GM12878 (cell line): Measurements from ENCODE around the gene GKAP1. TPM values are rescaled to one million over a fixed set of nuclear protein-coding genes. Genes with fewer than 3 reads are reported as not detected.

ENCODE experiments used
- ATF7 ChIP-seq: fragments of 450-650 bp; IDR thresholded peaks from 2 replicates; pipeline ENCODE4 v1.6.1; 2016; ENCODE audit warnings: low read depth, mild to moderate bottlenecking
- BCLAF1 ChIP-seq: fragments of 450-650 bp; IDR thresholded peaks from 2 replicates; pipeline ENCODE4 v1.6.1; 2017; ENCODE audit warnings: antibody characterized with exemption, mild to moderate bottlenecking, moderate library complexity
- CBFB ChIP-seq: IDR thresholded peaks from 2 replicates; pipeline ENCODE4 v1.6.1; 2016; ENCODE audit warnings: antibody characterized with exemption, low read depth
- CREB1 ChIP-seq: IDR thresholded peaks from 2 replicates; pipeline ENCODE4 v1.6.1; 2012; ENCODE audit warnings: low read depth, mild to moderate bottlenecking, inconsistent platforms
- DPF2 ChIP-seq: fragments of 450-650 bp; IDR thresholded peaks from 2 replicates; pipeline ENCODE4 v1.6.1; 2017; ENCODE audit warnings: mild to moderate bottlenecking
- EGR1 ChIP-seq, 2 experiments: IDR thresholded peaks; 1 replicate in 1 of 2; 2 replicates in 1 of 2; pipeline ENCODE4 v1.6.1; 2011 to 2012; ENCODE audit warnings: low read depth in 2 of 2, low read length in 2 of 2, borderline replicate concordance in 1 of 2, mild to moderate bottlenecking in 1 of 2, moderate library complexity in 1 of 2
- FOXK2 ChIP-seq: fragments of 450-650 bp; IDR thresholded peaks from 2 replicates; pipeline ENCODE4 v1.6.1; 2017; ENCODE audit warnings: mild to moderate bottlenecking, moderate library complexity
- IKZF2 ChIP-seq, 2 experiments: fragments of 450-650 bp; IDR thresholded peaks; 2 replicates each; pipeline ENCODE4 v1.6.1; 2017; ENCODE audit warnings: mild to moderate bottlenecking in 2 of 2, moderate library complexity in 2 of 2
- MEF2A ChIP-seq: IDR thresholded peaks from 2 replicates; pipeline ENCODE4 v1.6.1; 2011; ENCODE audit warnings: low read depth, mild to moderate bottlenecking, low read length, moderate library complexity; ENCODE audit not compliant: insufficient read depth
- MEF2B ChIP-seq: fragments of 450-650 bp; IDR thresholded peaks from 2 replicates; pipeline ENCODE4 v1.6.1; 2018; ENCODE audit warnings: mild to moderate bottlenecking, moderate library complexity; ENCODE audit not compliant: partially characterized antibody, poor library complexity, severe bottlenecking
- MTA2 ChIP-seq: fragments of 450-650 bp; IDR thresholded peaks from 2 replicates; pipeline ENCODE4 v1.6.1; 2016; ENCODE audit warnings: low read depth, mild to moderate bottlenecking, moderate library complexity
- NFIC ChIP-seq: IDR thresholded peaks from 2 replicates; pipeline ENCODE4 v1.6.1; 2012; ENCODE audit warnings: low read depth, mild to moderate bottlenecking, inconsistent platforms, low read length, moderate library complexity
- NR2F1 ChIP-seq: fragments of 450-650 bp; conservative IDR thresholded peaks from 2 replicates; pipeline ENCODE4 v1.6.1; 2017; ENCODE audit warnings: mild to moderate bottlenecking
- PKNOX1 ChIP-seq: fragments of 450-650 bp; IDR thresholded peaks from 2 replicates; pipeline ENCODE4 v1.6.1; 2016; ENCODE audit warnings: mild to moderate bottlenecking
- RCOR1 ChIP-seq: conservative IDR thresholded peaks from 2 replicates; pipeline ENCODE4 v1.6.1; 2012; ENCODE audit warnings: low read depth, low read length, improper control_type of control experiment
- SMAD1 ChIP-seq: fragments of 450-650 bp; IDR thresholded peaks from 2 replicates; pipeline ENCODE4 v1.6.1; 2018; ENCODE audit warnings: mild to moderate bottlenecking, low read depth; ENCODE audit not compliant: partially characterized antibody
- SREBF1 ChIP-seq: IDR thresholded peaks from 2 replicates; pipeline ENCODE4 v1.6.1; 2012; ENCODE audit warnings: mild to moderate bottlenecking, low read length
- STAT1 ChIP-seq: fragments of 450-650 bp; conservative IDR thresholded peaks from 2 replicates; pipeline ENCODE4 v1.6.1; 2014; ENCODE audit warnings: antibody characterized with exemption, mild to moderate bottlenecking
- SUPT20H ChIP-seq: IDR thresholded peaks from 2 replicates; pipeline ENCODE4 v1.6.1; 2011; ENCODE audit warnings: low read depth, mild to moderate bottlenecking, low read length, moderate library complexity, borderline replicate concordance; ENCODE audit not compliant: control insufficient read depth
- TCF7 ChIP-seq: IDR thresholded peaks from 2 replicates; pipeline ENCODE4 v1.6.1; 2014; ENCODE audit warnings: antibody characterized with exemption, borderline replicate concordance
- WRNIP1 ChIP-seq: IDR thresholded peaks from 2 replicates; pipeline ENCODE4 v1.6.1; 2011; ENCODE audit warnings: low read depth, low read length, improper control_type of control experiment, borderline replicate concordance
- YY1 ChIP-seq: IDR thresholded peaks from 2 replicates; pipeline ENCODE4 v1.6.1; 2011; ENCODE audit warnings: low read depth, mild to moderate bottlenecking, low read length
- ZNF622 ChIP-seq: fragments of 450-650 bp; IDR thresholded peaks from 2 replicates; pipeline ENCODE4 v1.6.1; 2017; ENCODE audit warnings: mild to moderate bottlenecking, inconsistent platforms
- ZSCAN29 ChIP-seq: fragments of 450-650 bp; IDR thresholded peaks from 2 replicates; pipeline ENCODE4 v1.6.1; 2017; ENCODE audit warnings: mild to moderate bottlenecking, moderate library complexity
- polyA plus RNA-seq, 11 experiments: library from polyadenylated mRNA; depleted of rRNA in 4 of 11; unstranded in 6 of 11; stranded (reverse) in 5 of 11; fragments of >200 nt; fragmentation: Nextera tagmentation in 4 of 11; fragmentation: Illumina TruSeq in 1 of 11; extraction: Ambion mirVana in 4 of 11; extraction: Trizol in 1 of 11; gene quantifications; 1 replicate in 1 of 11; 2 replicates in 10 of 11; pipeline versions ENCODE4 v1.2.1 to v1.2.3, GENCODE V29; 2011 to 2016; ENCODE audit warnings: inconsistent platforms in 2 of 11, missing spikeins in 2 of 11, low read depth in 1 of 11
- total RNA-seq, 4 experiments: library from RNA; depleted of rRNA in 3 of 4; stranded (reverse); fragments of >200 nt in 3 of 4; fragmentation: Illumina TruSeq in 1 of 4; extraction: Trizol in 1 of 4; gene quantifications; 2 replicates each; pipeline versions ENCODE4 v1.2.1 to v1.2.3, GENCODE V29; 2013 to 2021
- TF ChIP-seq, protein P1 (sequence below): fragments of 450-650 bp; IDR thresholded peaks from 2 replicates; pipeline ENCODE4 v1.6.1; 2018; ENCODE audit warnings: mild to moderate bottlenecking, low read depth, moderate library complexity; ENCODE audit not compliant: partially characterized antibody

The GKAP1 gene
- total and polyA plus RNA-seq, 10 of the 15 experiments (the other 5 are each of a cell fraction or from before 2014, with no cell fraction given), result 0.92 to 5.1 (median 2.7) TPM

- TF ChIP-seq YY1, result peak; percentile 7; the same call in 1 of the 2 replicates
- TF ChIP-seq TCF7, result 0 out of 2 replicates have a peak, but pooled peaks have one; percentile 14
- no peak for TF ChIP-seq WRNIP1
- TF ChIP-seq SUPT20H, result no peak
- peak; percentile 44; the same call in 1 of the 2 replicates for TF ChIP-seq CBFB
- no peak for TF ChIP-seq NR2F1
- no peak; the same call in 1 of the 2 replicates for TF ChIP-seq NFIC
- TF ChIP-seq FOXK2, result no peak
- TF ChIP-seq MEF2B, result no peak
- peak; percentile 75 for TF ChIP-seq PKNOX1
- no peak for TF ChIP-seq SREBF1
- TF ChIP-seq, protein P1, sequence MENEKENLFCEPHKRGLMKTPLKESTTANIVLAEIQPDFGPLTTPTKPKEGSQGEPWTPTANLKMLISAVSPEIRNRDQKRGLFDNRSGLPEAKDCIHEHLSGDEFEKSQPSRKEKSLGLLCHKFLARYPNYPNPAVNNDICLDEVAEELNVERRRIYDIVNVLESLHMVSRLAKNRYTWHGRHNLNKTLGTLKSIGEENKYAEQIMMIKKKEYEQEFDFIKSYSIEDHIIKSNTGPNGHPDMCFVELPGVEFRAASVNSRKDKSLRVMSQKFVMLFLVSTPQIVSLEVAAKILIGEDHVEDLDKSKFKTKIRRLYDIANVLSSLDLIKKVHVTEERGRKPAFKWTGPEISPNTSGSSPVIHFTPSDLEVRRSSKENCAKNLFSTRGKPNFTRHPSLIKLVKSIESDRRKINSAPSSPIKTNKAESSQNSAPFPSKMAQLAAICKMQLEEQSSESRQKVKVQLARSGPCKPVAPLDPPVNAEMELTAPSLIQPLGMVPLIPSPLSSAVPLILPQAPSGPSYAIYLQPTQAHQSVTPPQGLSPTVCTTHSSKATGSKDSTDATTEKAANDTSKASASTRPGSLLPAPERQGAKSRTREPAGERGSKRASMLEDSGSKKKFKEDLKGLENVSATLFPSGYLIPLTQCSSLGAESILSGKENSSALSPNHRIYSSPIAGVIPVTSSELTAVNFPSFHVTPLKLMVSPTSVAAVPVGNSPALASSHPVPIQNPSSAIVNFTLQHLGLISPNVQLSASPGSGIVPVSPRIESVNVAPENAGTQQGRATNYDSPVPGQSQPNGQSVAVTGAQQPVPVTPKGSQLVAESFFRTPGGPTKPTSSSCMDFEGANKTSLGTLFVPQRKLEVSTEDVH, result no peak
- TF ChIP-seq MTA2, result peak; percentile 52; the same call in 1 of the 2 replicates
- peak; percentile 22 to 57; a peak in 2 of 4 replicates for TF ChIP-seq IKZF2 (IDR thresholded peaks at IDR 0.05)
- TF ChIP-seq EGR1 (IDR thresholded peaks at IDR 0.05; ENCODE audit: borderline replicate concordance in 1 of 2, low read depth in 2 of 2, low read length in 2 of 2), result peak in 1 of 2 experiments; percentile 82; a peak in 2 of 3 replicates
- TF ChIP-seq ZNF622, result no peak
- TF ChIP-seq MEF2A, result 0 out of 2 replicates have a peak, but pooled peaks have one; percentile 33
- TF ChIP-seq SMAD1, result no peak
- TF ChIP-seq DPF2, result no peak
- no peak for TF ChIP-seq STAT1
- TF ChIP-seq RCOR1, result no peak
- TF ChIP-seq ATF7, result peak; percentile 63; the same call in 1 of the 2 replicates
- no peak for TF ChIP-seq ZSCAN29
- peak; percentile 57; the same call in 1 of the 2 replicates for TF ChIP-seq CREB1
- TF ChIP-seq BCLAF1, result no peak
Observed at GRCh38 chr9:83706676-83707517, 110.7 kb downstream of the GKAP1 start (continued).
